GM10847 (cell line): ENCODE data around the gene ARRDC2.

Experiments used
- POLR2A ChIP-seq: IDR thresholded peaks from 2 replicates; pipeline ENCODE4 v1.6.1; 2011; ENCODE audit not compliant: insufficient read length; ENCODE audit errors: extremely low read depth

Gene ARRDC2

DNA sequence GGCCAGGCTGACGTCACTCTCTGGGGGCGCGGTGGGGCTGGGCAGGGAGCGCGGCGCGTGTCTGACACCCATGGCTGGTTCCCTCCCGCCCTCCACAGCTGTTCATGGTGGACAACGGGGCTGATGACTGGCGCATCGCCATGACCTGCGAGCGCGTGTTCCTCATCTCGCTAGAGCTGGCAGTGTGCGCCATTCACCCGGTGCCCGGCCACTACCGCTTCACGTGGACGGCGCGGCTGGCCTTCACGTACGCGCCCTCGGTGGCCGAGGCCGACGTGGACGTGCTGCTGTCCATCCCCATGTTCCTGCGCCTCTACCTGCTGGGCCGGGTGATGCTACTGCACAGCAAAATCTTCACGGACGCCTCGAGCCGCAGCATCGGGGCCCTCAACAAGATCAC lies 26.4 kb upstream of the ARRDC2 start:
- no peak for TF ChIP-seq POLR2A

GRCh38 chr19:17982430-17982829 lies 25.5 kb upstream of the ARRDC2 start:
- TF ChIP-seq POLR2A: no peak

DNA sequence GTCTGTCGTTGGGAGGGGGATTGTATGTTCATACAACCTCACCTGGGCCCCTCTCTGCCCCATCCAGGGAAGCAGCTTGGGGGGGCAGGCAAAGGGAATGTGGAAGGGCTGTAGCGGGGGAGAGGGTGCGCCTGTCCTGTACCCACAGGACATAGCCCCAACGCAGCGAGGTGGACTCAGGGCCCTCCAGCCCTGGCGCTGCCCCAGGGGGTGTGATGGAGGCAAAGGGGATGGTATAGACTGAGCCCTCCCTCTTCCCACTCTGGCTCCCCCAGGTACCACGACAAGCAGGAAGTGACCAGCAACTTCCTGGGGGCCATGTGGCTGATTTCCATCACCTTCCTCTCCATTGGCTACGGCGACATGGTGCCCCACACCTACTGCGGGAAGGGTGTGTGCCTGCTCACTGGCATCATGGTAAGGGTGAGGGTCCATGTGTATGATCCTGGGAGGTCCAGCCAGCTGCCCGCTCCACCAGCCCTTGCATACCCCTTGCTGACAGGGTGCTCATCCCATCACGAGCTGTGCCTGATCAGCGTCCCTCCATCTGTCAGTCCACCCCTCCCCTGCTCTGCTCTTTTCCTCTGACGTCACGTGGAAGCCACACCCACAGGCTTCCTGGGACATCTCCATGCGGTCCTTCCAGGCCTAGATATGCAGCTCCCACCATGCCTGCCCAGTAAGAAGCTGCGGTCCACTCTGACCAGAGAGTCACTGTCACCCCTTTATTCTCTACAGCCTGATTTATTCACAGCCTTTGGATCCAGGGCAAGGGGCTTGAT lies 22.7 kb upstream of the ARRDC2 start:
- TF ChIP-seq POLR2A: no peak

DNA sequence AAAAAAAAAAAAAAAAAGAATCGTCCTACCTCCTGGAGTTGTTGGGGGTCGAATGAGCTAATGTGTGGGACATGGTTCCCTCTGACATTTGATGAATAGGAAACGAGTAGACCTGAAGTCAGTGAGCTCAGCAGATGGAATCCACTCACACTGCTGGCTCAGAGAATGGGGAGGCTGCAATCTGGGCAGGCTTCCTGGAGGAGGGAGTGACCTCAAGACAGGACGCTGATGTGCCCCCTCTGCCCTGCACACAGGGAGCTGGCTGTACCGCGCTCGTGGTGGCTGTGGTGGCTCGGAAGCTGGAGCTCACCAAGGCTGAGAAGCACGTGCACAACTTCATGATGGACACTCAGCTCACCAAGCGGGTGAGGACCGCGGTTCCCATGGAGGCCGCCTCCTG lies 19.8 kb upstream of the ARRDC2 start:
- TF ChIP-seq POLR2A: no peak

- no peak for TF ChIP-seq POLR2A
Measured at GRCh38 chr19:17989425-17990094, 18.4 kb upstream of the ARRDC2 start.

DNA sequence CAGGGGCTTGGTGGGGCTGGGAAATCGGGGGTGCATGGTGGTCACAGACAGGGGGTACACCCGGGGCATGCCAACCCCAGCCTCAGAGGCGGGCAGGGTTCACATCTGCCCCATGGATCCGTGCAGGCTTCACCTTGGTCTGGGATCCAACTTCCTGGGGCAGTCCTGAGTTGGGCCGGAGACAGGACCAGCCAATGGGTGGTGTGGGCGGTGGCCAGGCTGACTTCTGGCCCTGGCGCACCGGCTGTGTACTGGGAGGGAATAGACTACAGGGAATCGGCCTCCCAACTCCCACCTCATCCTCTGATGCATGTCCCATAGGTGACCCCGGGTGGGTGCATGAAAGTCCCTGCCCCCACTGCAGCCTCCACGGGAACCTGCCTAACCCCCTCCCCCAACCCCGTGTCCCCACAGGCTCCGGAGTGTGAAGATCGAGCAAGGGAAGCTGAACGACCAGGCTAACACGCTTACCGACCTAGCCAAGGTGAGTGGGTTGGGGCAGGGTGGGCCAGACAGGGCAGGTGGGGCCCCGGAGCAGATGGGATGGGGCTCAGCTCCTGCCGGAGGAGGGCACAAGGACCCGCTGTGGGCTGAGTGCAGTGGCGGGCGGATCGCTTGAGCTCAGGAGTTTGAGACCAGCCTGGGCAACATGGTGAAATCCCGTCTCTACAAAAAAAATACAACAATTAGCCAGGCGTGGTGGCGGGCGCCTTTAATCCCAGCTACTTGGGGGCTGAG lies 14.7 kb upstream of the ARRDC2 start:
- TF ChIP-seq POLR2A: no peak

- no peak for TF ChIP-seq POLR2A
Measured at GRCh38 chr19:17996826-17997316, 11.1 kb upstream of the ARRDC2 start.

DNA sequence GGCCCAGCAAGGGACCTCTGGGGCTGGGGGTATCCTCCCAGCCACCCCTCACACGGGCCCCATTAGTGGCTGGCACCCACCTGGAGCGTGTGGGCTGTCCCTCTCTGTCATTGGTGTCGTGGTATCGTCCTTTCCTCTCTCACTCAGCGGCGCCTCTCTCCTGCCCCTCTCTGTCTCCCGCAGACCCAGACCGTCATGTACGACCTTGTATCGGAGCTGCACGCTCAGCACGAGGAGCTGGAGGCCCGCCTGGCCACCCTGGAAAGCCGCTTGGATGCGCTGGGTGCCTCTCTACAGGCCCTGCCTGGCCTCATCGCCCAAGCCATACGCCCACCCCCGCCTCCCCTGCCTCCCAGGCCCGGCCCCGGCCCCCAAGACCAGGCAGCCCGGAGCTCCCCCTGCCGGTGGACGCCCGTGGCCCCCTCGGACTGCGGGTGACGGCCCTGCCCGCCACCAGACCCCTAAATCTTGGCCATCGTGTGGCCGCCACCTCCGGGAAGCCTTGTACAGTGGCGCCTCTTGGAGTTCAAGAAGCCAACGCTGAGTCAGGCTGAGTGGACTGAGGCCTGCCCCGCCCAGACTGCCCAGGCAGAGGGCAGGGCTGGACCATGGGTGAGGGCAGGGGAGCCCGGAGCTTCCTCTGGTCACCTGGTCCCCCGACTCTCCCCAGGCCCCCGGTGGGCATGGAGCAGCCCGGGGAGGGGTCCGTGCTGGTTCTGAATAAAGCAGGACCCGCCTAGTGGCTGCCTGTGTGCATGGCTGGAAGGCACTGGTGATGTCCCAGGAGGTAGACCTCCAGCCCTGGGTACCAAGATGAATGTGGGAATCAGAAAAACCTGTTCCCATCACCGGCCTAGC lies 9.8 kb upstream of the ARRDC2 start:
- TF ChIP-seq POLR2A: no peak

DNA sequence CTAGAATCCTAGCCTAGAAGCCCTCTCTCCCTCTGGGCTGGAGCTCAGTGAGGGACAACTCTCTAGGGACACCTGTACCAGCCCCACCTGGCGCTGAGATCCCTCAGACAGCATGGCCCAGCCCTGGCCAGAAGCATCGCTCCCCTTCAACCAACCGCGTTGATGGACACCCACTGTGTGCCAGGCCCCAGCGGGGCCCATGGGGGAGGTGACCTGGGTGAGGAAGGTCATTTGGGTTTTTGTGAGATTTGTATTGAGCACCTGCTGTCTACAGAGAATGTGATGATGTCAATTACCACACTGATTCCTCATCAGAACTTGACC lies 9.2 kb upstream of the ARRDC2 start:
- TF ChIP-seq POLR2A: no peak

DNA sequence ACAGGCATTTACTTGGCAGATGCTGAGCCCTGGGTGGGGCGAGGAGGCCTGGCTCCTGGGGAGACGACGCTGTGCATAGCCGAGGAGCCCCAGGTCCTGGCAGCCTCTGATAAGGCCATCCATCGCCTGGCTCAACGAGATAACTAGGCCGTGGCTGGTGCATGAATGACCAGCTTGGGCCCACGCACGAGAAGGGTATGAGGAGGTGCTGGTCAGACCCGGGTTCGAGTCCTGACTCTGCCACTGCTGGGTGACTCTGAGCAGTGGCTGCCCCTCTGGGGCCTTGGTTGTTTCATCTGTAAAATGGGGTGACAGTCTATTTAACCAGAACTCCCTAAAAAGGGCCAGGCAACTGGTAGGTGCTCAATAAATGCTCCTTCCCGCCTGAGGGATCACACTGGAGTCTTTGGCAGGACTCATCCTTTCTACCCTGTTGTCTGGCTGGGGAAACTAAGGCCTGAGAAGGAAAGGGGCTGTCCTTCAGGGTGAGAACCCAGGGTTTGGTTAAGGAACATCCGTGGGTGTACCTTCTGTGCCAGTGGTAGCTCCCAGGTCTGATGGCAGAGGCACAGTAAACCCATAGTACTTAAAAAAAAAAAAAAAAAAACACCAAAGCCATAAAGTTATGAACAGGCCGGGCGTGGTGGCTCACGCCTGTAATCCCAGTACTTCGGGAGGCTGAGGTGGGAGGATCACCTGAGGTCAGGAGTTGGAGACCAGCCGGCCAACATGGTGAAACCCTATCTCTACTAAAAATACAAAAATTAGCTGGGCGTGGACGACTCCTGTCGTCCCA lies 8.1 kb upstream of the ARRDC2 start:
- TF ChIP-seq POLR2A: no peak

- no peak for TF ChIP-seq POLR2A
Measured at GRCh38 chr19:18000480-18000914, 7.5 kb upstream of the ARRDC2 start.

GRCh38 chr19:18000915-18001776 lies 6.8 kb upstream of the ARRDC2 start:
- peak; percentile 51 for TF ChIP-seq POLR2A

GRCh38 chr19:18001777-18002345 lies 6.1 kb upstream of the ARRDC2 start:
- no peak for TF ChIP-seq POLR2A
